Colon (tissue), 2 donors: Measurements from ENCODE around the gene ARID1A.

ENCODE experiments used
- FAIRE-seq: peaks from 2 replicates; lab custom pipeline; 2012; peaks lifted over from hg19 to GRCh38; lab: Jason Lieb, UNC
- donor health status: control.
- donor health status: control.

ARID1A gene

DNA sequence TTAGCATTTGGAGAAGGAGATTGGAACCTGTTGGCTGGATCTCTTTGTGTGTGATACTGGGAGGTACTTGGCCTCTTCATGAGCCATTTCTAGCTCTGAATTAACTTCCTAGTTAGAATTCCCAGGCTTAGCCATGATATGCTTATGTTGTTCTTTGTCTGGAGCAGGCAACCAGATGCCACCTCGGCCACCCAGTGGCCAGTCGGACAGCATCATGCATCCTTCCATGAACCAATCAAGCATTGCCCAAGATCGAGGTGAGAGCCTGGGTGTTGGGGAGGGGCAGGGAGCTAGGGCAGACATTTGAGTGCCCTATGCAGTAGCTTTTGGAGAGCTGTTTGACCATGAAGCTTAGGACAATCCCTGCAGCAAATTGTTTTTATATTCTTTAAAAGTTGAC is 65.4 kb downstream of the ARID1A start:
- FAIRE-seq: no peak

DNA sequence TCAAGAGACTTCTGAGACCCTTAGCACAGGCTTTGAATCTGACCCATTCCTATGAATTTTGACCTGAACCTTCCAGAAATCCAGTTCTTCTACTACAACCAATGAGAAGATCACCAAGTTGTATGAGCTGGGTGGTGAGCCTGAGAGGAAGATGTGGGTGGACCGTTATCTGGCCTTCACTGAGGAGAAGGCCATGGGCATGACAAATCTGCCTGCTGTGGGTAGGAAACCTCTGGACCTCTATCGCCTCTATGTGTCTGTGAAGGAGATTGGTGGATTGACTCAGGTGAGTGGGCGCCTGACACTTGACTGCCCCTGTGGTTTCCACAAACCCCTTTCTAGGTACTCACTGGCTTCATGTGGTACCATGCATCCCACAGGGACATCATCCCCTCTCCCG is 71.9 kb downstream of the ARID1A start:
- FAIRE-seq: no peak

DNA sequence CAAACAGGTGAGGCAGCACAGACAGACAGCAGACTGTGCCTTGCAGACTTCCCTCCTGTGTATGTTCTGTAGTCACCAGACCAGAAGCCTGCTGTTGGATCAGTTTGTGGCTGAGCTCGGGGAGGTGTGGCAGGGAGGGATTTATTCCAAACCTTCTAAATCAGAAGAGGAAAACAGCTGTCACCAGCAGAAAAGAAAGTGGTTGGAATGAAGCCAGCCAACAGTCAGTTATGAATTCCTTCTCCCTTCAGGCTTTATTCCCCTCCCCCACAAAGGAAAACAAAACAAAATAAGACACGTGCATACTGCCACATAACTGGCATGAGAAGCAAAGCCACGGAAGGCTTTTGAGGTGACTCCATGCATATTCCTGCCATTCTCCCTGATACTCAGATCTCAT is 72.9 kb downstream of the ARID1A start:
- no peak for FAIRE-seq

DNA sequence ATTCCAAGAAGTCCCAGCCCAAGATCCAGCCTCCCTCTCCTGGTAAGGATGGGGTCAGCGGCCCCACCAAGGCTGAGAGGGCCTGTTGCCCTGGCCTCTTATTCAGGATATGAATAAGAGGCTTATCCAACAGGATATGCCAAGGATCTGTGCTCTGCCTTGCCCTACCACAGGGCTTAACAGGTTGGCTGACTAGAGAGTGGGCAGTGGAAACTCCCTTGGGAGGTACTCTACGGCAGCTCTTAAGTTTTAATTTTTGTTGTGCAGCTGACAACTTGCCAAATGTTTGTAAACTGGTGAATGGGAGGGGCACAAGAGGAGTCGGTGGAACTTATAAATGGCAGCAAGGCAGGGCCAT is 75.4 kb downstream of the ARID1A start:
- FAIRE-seq: no peak

DNA sequence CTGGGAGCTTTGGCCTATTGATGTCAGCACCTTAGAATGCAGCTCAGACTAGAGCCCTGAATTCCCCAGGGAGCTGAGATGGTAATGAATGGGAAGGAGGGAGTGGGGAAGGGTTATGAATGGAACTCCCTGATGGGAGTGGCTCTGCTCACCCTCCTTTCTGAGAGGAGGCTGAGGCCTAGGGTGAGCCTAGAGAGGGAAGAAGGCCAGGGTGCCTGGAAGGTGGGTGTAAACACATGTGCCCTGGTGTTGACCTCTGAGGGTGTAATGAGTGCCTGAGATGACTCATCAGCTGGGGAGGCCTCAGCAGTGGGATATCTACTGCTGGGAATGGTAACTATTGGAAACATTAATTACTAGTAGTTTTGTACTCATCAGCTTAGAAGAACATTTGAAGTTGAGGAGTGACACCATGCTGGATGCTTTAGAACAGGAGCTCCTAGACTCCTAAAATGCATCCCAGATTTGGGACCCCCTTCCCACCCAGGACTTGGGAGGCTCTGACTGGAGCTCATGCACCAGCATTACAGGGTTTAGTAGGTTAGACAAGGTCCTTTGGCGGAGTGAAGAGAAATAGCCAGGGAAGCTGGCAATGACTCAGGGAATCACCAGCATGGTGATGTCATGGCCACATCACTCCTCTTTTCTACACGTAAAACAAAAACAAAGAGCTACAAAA is 76.0 kb downstream of the ARID1A start:
- no peak for FAIRE-seq

DNA sequence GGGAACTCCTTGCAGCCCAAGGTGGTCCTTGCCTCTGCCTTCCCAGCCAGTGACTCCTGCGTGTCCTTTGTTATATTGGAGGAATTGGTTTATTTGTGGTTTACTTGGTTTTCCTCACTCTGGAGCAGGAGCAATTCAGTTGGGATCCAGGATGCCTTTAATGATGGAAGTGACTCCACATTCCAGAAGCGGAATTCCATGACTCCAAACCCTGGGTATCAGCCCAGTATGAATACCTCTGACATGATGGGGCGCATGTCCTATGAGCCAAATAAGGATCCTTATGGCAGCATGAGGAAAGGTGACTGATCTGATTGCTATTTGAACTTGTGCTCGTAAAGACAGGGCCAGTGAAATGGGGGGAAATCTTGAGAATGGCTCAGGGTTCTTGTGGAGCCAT is 76.9 kb downstream of the ARID1A start:
- FAIRE-seq: no peak

DNA sequence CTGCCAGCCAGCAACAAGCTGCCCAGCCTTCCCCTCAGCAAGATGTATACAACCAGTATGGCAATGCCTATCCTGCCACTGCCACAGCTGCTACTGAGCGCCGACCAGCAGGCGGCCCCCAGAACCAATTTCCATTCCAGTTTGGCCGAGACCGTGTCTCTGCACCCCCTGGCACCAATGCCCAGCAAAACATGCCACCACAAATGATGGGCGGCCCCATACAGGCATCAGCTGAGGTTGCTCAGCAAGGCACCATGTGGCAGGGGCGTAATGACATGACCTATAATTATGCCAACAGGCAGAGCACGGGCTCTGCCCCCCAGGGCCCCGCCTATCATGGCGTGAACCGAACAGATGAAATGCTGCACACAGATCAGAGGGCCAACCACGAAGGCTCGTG is 78.6 kb downstream of the ARID1A start:
- FAIRE-seq: no peak

DNA sequence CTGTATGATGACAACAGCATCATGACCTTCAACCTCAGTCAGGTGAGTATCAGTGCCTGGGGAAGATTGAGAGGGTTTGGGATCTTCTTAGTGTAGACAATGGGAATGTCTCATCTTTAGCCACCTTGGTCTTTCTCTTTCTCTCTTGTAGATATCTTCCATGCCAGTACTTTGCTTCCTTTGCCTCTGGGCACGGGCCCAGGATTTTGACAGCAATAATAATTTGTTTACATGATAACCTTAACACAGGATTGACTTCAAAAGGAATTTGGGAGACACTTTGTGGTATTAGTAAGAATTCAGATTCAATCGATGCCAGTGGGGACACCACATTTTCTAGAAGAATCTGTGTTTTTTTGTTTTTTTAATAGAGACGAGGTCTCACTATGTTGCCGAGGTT is 79.9 kb downstream of the ARID1A start:
- FAIRE-seq: no peak

DNA sequence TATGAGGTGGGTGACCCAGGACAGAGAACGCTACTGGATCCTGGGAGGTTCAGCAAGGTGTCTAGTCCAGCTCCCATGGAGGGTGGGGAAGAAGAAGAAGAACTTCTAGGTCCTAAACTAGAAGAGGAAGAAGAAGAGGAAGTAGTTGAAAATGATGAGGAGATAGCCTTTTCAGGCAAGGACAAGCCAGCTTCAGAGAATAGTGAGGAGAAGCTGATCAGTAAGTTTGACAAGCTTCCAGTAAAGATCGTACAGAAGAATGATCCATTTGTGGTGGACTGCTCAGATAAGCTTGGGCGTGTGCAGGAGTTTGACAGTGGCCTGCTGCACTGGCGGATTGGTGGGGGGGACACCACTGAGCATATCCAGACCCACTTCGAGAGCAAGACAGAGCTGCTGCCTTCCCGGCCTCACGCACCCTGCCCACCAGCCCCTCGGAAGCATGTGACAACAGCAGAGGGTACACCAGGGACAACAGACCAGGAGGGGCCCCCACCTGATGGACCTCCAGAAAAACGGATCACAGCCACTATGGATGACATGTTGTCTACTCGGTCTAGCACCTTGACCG is 83.4 kb downstream of the ARID1A start:
- no peak for FAIRE-seq

DNA sequence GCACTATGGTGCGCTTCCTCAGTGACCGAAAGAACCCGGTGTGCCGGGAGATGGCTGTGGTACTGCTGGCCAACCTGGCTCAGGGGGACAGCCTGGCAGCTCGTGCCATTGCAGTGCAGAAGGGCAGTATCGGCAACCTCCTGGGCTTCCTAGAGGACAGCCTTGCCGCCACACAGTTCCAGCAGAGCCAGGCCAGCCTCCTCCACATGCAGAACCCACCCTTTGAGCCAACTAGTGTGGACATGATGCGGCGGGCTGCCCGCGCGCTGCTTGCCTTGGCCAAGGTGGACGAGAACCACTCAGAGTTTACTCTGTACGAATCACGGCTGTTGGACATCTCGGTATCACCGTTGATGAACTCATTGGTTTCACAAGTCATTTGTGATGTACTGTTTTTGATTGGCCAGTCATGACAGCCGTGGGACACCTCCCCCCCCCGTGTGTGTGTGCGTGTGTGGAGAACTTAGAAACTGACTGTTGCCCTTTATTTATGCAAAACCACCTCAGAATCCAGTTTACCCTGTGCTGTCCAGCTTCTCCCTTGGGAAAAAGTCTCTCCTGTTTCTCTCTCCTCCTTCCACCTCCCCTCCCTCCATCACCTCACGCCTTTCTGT is 84.6 kb downstream of the ARID1A start:
- FAIRE-seq: no peak

DNA sequence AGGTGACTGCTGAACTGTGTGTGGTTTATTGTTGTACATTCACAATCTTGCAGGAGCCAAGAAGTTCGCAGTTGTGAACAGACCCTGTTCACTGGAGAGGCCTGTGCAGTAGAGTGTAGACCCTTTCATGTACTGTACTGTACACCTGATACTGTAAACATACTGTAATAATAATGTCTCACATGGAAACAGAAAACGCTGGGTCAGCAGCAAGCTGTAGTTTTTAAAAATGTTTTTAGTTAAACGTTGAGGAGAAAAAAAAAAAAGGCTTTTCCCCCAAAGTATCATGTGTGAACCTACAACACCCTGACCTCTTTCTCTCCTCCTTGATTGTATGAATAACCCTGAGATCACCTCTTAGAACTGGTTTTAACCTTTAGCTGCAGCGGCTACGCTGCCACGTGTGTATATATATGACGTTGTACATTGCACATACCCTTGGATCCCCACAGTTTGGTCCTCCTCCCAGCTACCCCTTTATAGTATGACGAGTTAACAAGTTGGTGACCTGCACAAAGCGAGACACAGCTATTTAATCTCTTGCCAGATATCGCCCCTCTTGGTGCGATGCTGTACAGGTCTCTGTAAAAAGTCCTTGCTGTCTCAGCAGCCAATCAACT is 85.5 kb downstream of the ARID1A start:
- FAIRE-seq: no peak

DNA sequence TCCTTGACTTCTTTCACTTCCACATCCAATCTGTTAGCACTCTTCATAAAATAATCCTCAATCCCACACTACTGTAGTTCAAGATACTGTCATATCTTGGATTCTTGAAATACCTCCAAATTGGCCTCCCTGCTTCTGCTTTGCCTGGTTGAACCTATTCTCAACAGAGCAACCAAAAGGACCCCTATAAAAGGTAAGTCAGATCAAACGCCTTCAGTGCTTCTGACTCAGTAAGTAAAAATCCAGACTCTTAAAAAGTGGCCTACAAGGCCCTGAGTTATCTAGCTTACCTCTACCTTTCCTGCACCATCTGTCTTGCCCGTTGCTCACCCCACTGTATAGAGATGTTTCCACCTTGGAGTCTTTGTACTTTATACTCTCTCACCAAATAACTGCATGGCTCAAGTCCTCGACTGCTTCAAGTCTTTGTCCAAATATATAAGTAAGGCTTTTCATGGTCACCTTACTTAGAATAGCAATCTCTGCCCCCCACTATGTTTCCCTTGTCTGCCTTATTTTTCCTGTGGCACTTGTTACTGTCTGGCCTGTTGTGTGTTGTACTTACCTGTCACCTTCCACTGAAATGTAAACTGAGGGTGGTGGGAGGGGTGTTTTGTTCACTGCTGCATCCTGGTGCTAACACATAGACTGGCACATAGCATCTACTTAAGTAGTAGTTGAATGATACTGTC is 86.9 kb downstream of the ARID1A start:
- FAIRE-seq: no peak

DNA sequence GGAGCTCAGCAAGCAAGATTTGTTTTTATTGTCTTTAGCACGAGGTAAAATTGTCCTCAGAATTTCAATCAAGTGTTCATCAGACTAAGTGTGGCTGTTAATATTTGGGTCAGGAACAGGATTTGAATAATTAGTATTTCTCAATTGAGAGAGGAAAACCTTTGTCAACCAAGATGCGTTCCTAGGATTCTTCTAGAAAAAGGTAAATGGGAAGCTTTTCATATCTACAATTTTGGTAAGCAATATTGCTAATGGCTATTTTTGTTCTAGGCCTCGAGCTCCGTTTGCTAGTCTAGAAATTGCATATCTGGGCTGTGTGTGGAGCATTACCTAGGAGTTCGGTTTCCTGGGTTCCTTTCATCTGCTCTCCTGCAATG is 87.8 kb downstream of the ARID1A start:
- no peak for FAIRE-seq

DNA sequence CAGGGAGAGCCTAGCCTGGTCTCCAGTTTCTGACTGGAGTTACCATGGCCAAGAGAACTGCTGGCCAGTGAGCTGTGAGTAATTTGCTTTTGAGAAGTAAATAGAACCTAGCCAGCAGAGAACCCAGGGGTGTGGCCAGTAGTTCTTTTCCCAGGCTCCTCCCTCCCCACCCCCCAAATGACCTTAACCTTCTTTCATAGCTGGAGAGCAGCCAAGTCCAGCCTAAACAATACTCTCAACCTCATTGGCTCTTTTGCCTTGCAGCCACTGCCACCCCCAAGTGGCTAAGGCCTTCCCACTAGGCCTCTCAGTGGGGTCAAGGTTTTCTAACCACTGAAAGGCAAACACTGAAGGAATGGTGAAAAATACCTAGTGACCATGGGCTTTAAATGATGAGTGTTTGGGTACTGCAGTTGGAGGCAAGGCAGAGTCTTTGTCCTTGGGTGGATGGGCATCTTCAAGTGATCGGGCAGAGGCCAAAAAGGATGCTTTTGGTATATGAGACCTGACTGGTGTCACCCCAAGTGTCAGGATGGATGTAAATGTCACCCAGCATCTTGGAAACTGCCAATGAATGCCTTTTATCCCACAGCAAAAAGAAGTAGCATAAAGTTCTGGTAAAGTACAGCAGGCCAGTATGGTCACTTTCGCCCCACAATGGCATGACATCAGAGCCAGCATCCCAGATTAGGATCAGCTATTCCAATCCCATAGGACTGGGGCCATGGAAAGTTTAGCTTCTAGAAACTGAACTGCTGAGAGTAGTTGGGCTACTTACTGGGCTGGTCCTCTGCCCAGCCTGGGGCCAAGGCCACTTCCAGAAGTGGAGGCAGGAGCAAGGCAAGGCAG is 88.4 kb downstream of the ARID1A start:
- FAIRE-seq: no peak

DNA sequence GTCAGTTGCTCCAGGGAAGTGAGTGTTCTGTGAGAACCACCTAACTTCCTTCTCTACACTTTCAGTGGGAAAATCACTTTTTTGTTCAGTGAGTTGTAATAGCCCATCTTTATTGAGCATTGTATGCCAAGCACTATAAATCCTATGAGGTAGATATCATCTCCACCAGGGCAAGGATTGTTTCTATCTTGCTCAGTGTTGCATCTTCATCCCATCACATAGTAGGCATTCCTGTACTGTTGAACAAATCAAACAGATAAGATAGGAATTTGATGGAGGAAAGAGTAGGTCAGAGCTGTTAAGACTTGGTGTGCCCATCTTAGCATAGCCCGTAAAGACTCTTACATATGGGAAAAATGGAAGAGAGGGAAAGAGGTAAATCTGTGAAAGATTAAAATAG is 89.1 kb downstream of the ARID1A start:
- no peak for FAIRE-seq

DNA sequence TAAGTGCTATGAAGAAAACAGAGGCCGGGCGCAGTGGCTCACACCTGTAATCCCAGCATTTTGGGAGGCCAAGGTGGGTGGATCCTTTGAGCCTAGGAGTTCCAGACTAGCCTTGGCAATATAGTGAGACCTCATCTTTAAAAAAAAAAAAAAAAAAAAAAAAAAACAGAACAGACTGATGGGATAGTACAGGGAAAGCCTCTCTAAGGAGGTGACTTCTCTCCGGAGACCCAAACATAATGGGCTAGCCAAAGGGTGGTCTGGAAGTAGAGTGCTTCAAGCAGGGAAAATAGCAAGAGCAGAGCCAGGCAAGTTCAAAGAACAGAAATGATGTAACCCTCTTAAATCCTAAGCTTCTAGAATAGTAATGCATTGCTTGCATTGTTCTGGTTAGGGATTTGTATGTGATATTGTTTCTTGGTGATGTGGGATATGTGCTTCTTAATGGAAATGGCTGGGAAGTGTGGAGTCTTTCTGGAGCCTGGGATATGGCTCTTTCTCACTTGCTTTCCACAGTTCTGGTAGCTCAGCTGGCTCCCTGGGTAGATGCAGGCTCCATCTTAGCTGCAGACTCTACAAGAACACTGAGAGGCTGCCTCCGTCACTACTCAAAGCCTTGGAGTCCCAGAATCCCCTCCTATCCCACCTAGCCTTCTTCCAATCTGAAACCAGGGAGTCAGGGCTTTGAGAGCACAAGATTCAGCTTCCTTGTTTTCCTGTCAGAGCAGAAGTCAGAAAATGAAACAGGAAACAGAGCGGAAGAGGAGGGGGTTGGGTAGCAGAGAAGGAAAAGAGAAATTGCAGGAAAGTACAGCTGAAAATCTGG is 90.0 kb downstream of the ARID1A start:
- no peak for FAIRE-seq

DNA sequence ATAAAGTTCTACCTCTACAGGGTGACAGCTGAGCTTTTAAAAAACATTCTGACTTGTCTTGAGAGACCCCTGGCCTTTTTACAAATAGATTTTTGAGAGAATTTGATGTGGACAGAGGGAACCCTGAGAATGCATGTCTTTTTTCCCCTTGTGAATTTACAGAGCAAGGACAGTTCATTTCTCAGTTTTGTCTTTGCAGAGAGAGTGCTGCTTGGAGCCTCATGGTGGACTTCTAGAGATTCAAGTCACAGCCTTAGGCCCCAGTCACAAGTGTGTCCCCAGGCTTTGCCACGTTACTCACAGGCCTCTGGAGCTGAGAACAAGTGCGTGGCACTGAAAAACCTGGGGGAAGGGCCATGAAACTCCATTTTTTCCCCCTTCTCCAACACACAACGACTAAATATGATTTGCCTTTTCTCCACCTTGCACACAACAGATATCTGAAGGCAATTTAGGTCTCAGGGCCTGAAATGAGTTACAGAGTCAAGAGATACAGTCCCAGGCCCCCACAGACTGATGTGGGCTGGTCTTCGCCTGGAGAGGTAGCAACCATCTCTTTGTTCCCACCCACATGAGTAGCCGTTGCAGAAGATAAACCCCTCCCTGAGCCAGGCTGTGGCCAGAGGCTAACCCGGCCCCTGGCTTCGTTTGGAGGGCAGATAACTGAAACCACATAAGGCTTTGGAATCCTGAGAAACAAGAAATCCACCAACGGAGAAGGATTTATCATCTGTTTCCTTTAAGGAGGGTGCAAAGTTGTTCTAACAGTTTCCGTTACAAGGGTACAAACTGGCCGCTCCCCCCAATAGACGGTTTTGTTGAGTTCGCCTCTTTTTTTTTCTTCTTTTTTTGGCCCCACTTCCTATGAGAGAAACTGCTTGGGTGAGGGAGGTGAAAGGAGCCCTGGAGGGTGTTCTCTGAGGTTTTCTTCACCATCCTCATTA is 90.9 kb downstream of the ARID1A start:
- FAIRE-seq: no peak

DNA sequence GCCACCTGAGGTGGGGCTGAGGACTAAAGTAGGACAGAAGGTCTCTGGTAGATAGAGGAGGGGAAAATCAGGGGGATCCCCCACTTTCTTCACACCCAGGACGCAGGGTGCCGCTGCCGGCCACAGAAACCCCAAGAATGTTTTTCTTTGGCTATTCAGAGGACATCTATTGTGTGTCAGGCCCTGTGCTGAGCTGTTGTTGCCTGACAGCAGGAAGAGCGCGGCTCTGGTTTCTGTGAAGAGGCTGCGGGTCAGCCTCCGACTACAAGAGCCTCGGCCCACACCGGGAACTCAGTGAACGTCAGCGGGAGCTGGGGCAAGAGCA is 91.5 kb downstream of the ARID1A start:
- no peak for FAIRE-seq

DNA sequence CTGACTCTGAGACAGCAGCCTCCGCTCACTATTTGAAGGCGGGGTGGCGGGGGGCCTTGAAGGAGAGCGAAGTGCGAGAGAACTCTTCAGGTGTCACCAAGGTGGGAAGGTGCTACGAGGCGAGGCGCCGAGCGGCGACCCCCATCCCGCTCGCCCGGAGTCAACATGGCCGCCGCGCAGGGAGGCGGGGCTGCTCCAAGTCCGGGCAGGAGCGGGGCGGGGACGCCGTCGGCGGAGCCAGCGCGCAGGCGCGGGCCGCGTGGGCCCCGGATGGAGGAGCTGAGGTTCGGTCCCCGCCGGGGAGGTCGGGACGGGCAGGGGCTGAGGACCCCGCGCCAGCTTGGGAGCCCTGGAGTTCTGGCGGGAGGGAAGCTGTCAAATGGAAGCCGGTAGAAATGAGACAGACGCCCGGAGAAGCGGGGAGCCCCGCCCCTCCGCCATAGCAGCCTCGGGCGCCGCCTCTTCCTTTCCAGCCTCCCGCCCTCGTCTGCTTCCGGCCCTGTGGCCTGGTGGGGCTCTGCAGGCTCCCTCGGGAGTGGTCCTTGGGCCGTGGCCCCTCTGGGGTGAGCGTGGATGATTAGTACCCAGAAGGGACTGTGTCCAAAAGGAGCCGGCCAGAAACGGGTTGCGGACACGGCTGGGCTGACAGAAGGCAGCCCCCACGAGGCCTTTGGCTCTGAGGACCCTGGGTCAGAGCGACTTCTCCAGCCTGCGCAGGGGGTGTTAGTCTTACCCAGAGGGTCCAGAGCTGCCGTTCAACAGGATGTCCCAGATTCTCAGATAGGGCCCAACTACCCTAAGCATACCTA is 92.1 kb downstream of the ARID1A start, which contains the start of gene PIGV:
TSS of gene PIGV (plus strand) at position 245 of the 809 bp plus-strand sequence. CDS start 2,866 bp downstream, outside the sequence.
- no peak for FAIRE-seq
